CD1c-positive myeloid dendritic cell (primary cell): ENCODE measurements around the gene CLK3.
"Not testable (repeated sequence)": the region's sequence is repeated elsewhere in the genome, so short reads cannot be mapped to it uniquely, and the experiment has no call there.

Experiments used
- DNase-seq: peaks from one replicate; pipeline ENCODE4 v3.0.0-alpha.2; 2016; ENCODE audit errors: extremely low spot score

CLK3 gene

DNA sequence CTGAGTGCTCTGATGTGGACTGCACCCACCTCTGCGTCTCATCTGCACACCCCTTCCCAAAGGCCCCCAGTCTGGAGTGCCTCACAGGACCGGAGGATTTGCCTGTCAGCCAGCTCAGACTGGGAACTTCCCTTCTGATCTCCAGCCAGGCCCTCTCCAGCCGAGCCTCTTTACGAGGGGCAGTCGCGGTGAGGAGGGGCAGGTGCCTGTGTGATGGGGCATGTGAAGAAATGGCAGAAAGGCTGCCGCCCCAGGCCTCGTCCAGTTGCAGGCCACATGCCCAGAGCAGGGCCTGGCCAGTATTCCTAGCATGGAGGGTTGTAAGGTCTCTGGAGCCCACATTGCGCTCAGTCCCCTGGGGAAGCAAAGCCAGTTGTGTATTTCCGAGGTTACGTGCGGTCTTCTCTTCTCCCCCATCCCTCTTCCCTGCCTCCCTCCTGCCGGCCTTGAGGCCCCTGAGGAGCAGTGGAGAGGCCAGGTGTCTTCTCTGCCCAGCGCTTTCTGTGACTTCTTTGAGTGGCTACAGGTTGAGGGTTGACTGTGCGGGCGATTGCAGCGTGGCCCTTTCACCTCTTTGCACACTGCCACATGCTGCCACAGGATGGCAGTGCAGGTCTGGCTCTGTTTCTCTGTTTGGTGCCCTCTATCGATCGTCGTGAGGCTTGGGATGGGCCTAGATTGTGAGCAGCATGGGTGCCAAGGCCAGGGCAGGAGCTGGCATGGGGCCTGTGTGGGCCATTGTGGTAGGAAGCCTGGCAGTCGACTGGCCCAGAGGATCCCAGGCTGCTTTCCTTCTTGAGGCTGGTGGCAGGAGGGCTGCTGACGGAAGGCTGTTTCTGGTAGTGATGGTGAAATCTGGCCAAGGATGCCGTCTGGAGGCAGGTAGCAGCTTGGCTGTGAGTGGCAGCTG, 5.3 kb downstream of the CLK3 start:
- DNase-seq, result peak; percentile 83

GRCh38 chr15:74621546-74621920, 5.9 kb downstream of the CLK3 start:
- DNase-seq, result no peak

GRCh38 chr15:74621936-74622335, 6.3 kb downstream of the CLK3 start:
- DNase-seq, result no peak

DNA sequence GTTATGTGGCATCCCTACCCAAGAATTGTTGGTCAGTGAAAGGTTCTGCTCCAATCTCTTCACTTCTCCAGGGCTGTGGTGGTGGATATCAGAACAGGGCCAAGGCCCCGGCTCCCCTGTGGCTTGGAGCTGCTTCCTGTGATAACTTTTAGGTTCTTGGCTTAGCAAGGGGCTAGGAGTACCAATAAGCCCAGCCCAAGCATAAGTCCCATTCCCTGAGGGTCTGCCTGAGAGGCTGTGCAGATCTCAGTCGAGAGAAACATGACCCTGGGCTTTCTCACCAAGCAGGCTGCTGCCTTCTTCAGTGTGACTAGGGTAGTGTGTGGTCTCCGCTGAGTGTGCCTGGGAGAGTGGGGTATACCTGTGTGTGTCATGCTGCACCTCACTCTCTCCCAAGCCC, 7.1 kb downstream of the CLK3 start:
- no peak for DNase-seq

- DNase-seq, result no peak
Observed at GRCh38 chr15:74624020-74624602, 8.5 kb downstream of the CLK3 start.

- DNase-seq, result no peak
Observed at GRCh38 chr15:74625693-74626092, 10.1 kb downstream of the CLK3 start.

GRCh38 chr15:74626336-74626735, 10.7 kb downstream of the CLK3 start:
- no peak for DNase-seq

DNA sequence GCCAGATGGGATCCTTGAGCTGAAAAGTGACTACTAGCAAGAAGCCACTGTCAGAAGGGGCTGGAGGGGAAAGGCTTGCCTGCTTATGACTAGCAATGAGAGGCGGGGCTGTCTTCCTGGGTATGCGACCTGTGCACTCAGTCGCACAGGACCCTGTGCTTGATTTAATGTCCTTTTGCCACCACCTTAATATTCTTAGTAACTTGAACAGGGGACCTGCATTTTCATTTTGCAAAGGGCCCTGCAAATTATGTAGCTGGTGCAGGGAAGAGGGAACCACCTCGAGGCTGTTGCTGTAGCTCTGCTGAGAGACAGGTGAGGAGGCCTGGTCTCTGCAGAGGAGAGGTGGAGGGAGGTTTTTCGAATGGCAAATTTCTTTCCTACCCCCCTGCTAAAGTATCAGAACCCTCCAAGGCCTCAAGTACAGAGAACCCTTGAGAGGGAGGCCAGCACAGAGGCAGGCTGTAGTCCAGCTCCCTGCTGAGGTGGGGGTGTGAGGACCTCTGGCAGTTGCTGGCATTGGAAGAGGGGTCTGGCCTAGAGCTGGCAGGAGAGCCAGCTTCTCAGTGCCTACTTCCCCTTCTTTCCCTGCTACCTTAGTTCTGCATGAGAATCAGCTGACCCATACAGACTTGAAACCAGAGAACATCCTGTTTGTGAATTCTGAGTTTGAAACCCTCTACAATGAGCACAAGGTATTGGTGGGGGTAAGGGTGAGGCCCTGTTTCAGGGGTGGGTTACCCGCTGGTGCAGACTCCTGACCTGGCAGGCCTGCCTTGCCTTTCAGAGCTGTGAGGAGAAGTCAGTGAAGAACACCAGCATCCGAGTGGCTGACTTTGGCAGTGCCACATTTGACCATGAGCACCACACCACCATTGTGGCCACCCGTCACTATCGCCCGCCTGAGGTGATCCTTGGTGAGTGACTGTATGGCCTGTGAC, 11.4 kb downstream of the CLK3 start:
- peak; percentile 38 for DNase-seq

GRCh38 chr15:74627766-74628165, 12.1 kb downstream of the CLK3 start:
- DNase-seq, result no peak

DNA sequence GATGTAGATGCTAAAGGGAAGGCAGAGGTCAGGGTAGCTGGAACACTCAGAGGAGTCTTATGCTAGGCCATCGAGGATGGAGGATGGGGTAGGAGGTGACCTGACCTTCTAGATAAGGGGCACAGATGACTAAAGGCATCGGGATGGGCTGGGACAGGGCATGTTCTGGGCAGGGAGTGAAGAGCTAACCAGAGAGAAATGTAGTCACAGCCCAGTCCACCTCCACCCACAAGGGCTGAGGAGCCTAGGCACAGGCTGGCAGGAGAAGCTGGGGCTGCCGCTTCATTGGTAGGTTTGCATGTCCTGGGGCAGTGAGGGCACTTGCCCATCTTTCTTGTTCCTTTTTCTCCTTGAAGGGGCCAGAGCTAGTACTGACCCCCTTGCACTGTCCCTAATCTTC, 12.6 kb downstream of the CLK3 start:
- DNase-seq, result no peak

- no peak for DNase-seq
Observed at GRCh38 chr15:74628949-74629348, 13.3 kb downstream of the CLK3 start.

DNA sequence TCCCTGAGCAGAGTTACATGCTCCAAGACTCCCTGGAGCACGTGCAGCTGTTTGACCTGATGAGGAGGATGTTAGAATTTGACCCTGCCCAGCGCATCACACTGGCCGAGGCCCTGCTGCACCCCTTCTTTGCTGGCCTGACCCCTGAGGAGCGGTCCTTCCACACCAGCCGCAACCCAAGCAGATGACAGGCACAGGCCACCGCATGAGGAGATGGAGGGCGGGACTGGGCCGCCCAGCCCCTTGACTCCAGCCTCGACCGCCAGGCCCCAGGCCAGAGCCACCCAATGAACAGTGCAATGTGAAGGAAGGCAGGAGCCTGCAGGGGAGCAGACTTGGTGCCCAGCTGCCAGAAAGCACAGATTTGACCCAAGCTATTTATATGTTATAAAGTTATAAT, 14.1 kb downstream of the CLK3 start:
- DNase-seq, result not testable (repeated sequence)

DNA sequence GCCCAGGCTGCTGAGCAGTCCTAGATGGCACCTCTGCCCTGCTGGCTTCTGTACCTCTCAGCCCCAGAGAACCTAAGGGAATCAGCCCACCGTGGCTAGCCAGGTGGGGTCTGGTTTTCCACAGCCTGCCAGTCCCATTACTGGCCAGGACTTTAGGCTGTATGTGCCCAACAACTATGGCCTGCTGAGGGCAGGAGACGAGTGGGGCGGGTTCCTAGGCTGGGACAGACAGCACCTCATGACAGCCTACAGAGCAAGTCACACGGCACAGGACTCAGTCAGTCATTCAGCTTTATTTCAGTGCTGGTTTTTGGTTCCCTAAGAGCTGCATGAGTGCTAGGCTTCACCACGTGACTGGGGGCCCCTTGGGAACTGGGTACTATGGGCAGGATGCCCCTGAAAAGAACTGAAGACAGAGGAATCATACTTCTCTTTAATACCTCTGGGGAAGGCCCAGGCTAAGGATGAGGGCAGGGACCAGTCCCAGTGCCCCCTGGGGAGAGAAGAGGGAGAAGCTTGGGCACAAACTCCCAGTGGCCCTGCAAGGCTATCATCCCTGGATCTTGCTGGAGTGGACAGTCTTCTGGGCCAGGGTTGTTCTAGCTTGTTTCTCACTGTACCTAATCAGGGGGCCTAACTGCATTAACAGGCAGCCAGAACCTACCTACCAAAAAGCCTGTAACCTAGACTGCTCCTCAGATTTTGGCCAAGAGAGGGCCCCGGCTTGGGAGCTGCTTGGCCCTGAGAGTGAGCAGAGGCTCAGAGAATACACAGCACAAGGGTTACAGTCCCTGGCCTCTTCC, 14.8 kb downstream of the CLK3 start:
- DNase-seq, result no peak

GRCh38 chr15:74631087-74631385, 15.4 kb downstream of the CLK3 start:
- no peak for DNase-seq

DNA sequence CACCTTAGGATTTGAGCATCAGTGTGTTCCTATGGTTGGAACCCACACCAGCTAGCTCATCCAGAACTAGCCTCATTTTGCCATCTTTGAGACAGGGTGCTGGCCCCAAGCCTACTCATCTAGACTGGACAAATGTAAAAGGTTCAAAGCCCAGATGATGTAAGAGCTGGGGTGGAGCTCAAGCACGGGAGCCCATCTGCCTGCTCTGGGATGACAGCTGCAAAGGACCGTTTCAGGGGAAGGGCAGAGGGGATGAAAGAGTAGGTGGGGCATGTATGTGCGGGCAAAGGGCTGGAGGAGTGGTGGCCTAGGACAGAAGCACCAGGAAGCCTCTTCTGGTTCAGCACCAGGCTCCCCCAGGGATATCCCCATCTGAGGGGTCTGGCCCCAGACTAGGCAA, 15.8 kb downstream of the CLK3 start:
- no peak for DNase-seq

DNA sequence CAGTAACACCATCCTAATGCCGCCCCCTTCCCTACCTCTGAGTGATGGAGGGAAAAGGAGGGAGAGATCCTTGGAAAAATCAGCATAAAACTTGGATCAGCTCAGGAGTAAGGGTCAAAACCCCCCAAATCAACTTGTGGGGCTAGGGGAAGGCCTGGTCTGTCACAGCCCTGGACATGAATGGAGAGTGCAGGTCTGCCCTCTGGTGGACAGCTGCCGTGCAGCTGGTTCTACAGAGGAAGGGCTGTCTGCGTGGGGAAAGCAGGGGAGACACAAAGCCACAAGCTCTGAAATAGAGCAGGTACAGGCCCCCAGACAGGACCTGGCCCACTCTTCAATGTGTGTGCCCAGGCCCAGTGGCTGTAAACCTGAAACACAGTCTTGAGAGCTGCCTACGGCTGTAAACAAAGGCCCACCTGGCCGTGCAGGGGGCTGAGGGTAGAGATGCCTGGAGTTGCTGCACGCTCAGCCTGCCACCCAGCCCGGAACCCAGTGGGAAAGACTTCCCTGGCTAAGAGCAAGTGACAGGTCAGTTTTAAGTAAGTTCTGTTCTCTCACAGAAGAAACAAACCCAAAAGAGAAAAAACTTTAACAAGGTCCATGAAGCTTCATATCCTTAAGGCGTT, 16.4 kb downstream of the CLK3 start:
- DNase-seq, result peak; percentile 55

DNA sequence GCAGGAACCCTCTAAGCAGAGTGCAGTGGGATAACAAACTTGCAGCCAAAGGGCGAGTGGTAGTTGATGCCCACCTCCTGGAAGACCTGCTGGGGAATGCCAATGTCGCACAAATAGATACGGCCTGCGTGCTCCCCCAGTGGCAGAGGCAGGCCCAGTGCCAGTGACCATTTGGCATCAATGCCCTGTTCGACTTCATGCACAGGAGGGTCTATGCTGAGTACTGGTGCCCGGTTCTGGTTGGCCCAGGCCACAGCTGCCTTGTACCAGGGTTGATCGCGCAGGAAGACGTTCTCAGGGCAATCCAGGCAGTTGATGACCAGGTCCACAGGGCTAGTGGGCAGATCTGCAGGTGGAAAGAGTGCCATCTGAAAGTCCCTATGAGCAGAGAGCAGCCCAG, 17.0 kb downstream of the CLK3 start:
- no peak for DNase-seq

- no peak for DNase-seq
Observed at GRCh38 chr15:74633781-74634180, 18.1 kb downstream of the CLK3 start.

DNA sequence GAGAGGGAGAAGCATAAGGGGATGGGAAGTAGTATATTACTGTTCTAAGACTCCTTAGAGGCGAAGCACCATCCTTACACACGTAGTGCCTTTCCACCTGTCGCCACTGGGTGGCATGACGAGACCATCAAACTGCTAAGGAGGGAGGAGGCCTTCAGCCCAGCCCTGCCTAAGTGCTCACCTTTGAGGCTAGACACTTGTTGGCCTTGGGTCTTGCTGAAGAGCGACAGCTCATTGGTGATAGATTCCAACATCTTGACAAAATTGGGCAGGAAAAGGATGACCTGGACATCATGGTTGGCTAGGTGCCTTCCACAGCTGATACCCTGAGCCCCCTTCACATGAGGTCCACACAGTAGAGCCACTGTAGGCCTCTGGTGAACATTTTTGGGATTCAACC, 19.6 kb downstream of the CLK3 start:
- peak; percentile 77 for DNase-seq

DNA sequence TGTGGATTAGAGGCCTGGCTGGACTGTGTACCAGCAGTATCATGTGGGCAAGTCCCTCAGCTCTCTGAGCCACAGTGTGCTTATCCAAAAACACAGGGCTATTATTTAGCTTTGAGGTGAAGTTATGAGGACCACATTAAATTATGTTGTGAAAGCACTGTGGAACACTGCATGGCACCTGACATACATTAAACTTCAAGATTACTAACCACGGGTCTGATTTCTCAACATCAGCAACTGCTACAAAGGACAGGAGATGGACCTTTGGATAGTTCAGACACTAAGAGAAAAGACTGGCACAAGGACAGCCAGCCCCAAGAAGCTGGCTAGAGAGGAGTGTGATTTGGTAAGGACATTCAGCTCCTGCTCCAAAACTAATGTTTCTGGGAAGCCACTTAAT, 21.3 kb downstream of the CLK3 start:
- no peak for DNase-seq

- DNase-seq, result no peak
Observed at GRCh38 chr15:74641151-74641550, 25.5 kb downstream of the CLK3 start.
